Fibroblast of pulmonary artery (primary cell): ENCODE measurements around the gene GRIK1.

Source experiments
- DNase-seq: peaks from one replicate; pipeline ENCODE4 v3.0.0-alpha.2; 2010; ENCODE audit warnings: low read depth
- H3K4me3 ChIP-seq: replicated peaks from 2 replicates; pipeline ENCODE4 v1.5.1; 2011; ENCODE audit warnings: low read depth, mild to moderate bottlenecking, control low read depth, low read length, moderate library complexity
- CTCF ChIP-seq: IDR thresholded peaks from 2 replicates; pipeline ENCODE4 v1.5.1; 2011; ENCODE audit warnings: mild to moderate bottlenecking, control low read depth, low read length, inconsistent platforms; ENCODE audit errors: missing control alignments

The GRIK1 gene

GRCh38 chr21:29684106-29684505, 255.7 kb downstream of the GRIK1 start:
- H3K4me3 ChIP-seq, result no peak overlapping the region
- TF ChIP-seq CTCF, result no peak
- DNase-seq, result no peak

- no peak for DNase-seq
- no peak for TF ChIP-seq CTCF
- H3K4me3 ChIP-seq, result no peak overlapping the region
Measured at GRCh38 chr21:29682800-29683199, 257.0 kb downstream of the GRIK1 start.

- no peak overlapping the region for H3K4me3 ChIP-seq
- no peak for TF ChIP-seq CTCF
- no peak for DNase-seq
Measured at GRCh38 chr21:29680273-29680672, 259.5 kb downstream of the GRIK1 start.

- TF ChIP-seq CTCF, result no peak
- peak; percentile 32 for DNase-seq
- no peak overlapping the region for H3K4me3 ChIP-seq
Measured at GRCh38 chr21:29678626-29679025, 261.2 kb downstream of the GRIK1 start.

- no peak for TF ChIP-seq CTCF
- DNase-seq, result no peak
- no peak overlapping the region for H3K4me3 ChIP-seq
Measured at GRCh38 chr21:29677326-29677725, 262.5 kb downstream of the GRIK1 start.

GRCh38 chr21:29676395-29676794, 263.4 kb downstream of the GRIK1 start:
- DNase-seq, result no peak
- TF ChIP-seq CTCF, result no peak
- H3K4me3 ChIP-seq, result no peak overlapping the region

GRCh38 chr21:29675451-29675850, 264.3 kb downstream of the GRIK1 start:
- no peak overlapping the region for H3K4me3 ChIP-seq
- TF ChIP-seq CTCF, result no peak
- no peak for DNase-seq
